Measurements from ENCODE around the gene ICA1. TPM values are rescaled to one million over a fixed set of nuclear protein-coding genes. Genes with fewer than 3 reads are reported as not detected.

Gene ICA1
- total and polyA plus RNA-seq, 7 donors, result 4.8 to 40.7 (median 8.7) TPM

DNA sequence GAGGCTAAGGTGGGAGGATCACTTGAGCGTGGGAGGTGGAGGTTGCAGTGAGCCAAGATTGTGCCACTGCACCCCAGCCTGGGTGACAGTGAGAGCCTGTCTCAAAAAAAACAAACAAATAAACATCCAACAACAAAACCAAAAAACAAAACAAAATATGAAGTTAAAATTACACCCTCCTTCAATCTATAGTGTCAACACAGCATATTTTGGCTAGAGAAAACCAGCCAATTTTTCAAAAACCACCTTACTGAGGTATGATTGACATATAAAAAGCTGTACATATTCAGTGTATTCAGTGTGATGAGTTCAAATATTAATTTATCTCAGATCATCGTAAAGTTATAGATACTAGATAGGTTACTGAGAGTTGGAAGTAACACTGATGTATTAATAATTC lies 102.4 kb downstream of the ICA1 start:
- intact Hi-C loops (cut with DNase I), result no loop called here
- TF ChIP-seq POLR2A (IDR thresholded peaks at IDR 0.05) (no peak), EP300 (IDR thresholded peaks at IDR 0.05) (no peak), POLR2AphosphoS5 (IDR thresholded peaks at IDR 0.05) (no peak)
- TF ChIP-seq, protein P1, sequence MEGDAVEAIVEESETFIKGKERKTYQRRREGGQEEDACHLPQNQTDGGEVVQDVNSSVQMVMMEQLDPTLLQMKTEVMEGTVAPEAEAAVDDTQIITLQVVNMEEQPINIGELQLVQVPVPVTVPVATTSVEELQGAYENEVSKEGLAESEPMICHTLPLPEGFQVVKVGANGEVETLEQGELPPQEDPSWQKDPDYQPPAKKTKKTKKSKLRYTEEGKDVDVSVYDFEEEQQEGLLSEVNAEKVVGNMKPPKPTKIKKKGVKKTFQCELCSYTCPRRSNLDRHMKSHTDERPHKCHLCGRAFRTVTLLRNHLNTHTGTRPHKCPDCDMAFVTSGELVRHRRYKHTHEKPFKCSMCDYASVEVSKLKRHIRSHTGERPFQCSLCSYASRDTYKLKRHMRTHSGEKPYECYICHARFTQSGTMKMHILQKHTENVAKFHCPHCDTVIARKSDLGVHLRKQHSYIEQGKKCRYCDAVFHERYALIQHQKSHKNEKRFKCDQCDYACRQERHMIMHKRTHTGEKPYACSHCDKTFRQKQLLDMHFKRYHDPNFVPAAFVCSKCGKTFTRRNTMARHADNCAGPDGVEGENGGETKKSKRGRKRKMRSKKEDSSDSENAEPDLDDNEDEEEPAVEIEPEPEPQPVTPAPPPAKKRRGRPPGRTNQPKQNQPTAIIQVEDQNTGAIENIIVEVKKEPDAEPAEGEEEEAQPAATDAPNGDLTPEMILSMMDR (IDR thresholded peaks at IDR 0.05), result no peak
- H3K36me3 ChIP-seq, result no peaks in the 10 kb centered on the region
- H3K27me3 ChIP-seq, result no peaks in the 10 kb centered on the region
- H3K4me1 ChIP-seq, result no peaks in the 10 kb centered on the region
- no peak for DNase-seq
- no peak overlapping the region for H3K4me3 ChIP-seq
- H3K9me3 ChIP-seq, result no peaks in the 10 kb centered on the region
- 76 to 98% methylated on average over 2 of the region's 2 CpGs for WGBS, 2 donors
- no peak overlapping the region for H3K27ac ChIP-seq

DNA sequence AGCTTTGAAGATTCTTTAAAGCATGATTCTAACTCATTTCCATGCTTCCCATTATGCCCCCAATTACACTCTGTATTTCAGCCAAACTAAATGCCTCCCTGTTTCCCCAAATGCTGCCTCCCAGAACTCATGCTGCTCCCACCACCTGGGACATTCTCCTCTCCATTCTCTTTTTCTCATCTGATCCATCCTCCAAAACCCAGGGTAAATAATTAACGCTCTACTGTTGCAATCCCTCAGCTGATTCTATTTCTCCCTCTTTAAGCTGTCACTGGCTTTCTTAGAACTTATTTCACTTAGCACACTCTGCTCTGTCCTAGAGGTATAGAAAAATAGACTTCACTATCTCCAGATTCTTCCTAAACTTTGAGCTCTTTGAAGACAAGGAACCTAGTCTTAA lies 104.7 kb downstream of the ICA1 start:
- Histone ChIP-seq H3K4me1 (no peaks in the 10 kb centered on the region), H3K27me3 (no peaks in the 10 kb centered on the region), H3K27ac (no peak overlapping the region), H3K9me3 (no peaks in the 10 kb centered on the region), H3K36me3 (no peaks in the 10 kb centered on the region), H3K4me3 (no peak overlapping the region)
- WGBS, 2 donors, result 93 to 96% methylated on average over 1 of the region's 1 CpG
- TF ChIP-seq POLR2A (IDR thresholded peaks at IDR 0.05) (no peak), POLR2AphosphoS5 (IDR thresholded peaks at IDR 0.05) (no peak), EP300 (IDR thresholded peaks at IDR 0.05) (no peak)
- TF ChIP-seq, protein P1 (IDR thresholded peaks at IDR 0.05), result no peak
- DNase-seq, result no peak
- intact Hi-C loops (cut with DNase I), result no loop called here

GRCh38 chr7:8155836-8156235 lies 106.1 kb downstream of the ICA1 start:
- Histone ChIP-seq H3K9me3 (no peaks in the 10 kb centered on the region), H3K4me1 (no peaks in the 10 kb centered on the region), H3K27me3 (no peaks in the 10 kb centered on the region), H3K27ac (no peak overlapping the region), H3K36me3 (no peaks in the 10 kb centered on the region), H3K4me3 (no peak overlapping the region)
- no peak for TF ChIP-seq EP300 (IDR thresholded peaks at IDR 0.05)
- no peak for TF ChIP-seq POLR2AphosphoS5 (IDR thresholded peaks at IDR 0.05)
- no peak for TF ChIP-seq POLR2A (IDR thresholded peaks at IDR 0.05)
- TF ChIP-seq, protein P1 (IDR thresholded peaks at IDR 0.05), result no peak
- no peak for DNase-seq
- 98 to 99% methylated on average over 4 of the region's 4 CpGs for WGBS, 2 donors
- intact Hi-C loops (cut with DNase I), result no loop called here

DNA sequence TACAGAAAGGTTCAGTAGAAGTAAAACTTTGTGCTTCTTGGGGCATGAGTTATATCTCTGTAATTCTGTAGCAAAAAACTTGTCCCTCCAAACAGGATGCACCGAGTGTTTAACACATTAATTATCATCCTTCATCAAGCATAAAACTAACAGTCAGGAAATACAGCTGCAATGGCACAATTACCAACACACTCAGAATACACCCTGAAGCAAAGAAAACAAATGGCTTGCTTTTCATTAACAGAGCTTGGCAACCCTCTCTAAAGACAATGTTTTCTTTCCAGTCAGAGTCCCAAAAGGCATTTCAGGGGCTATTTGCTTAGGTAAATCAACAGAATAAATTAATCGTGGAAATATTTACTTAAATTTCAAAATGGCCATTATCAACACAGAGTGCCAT lies 107.7 kb downstream of the ICA1 start:
- TF ChIP-seq POLR2A (IDR thresholded peaks at IDR 0.05) (no peak), POLR2AphosphoS5 (IDR thresholded peaks at IDR 0.05) (no peak), EP300 (IDR thresholded peaks at IDR 0.05) (no peak)
- TF ChIP-seq, protein P1 (IDR thresholded peaks at IDR 0.05), result no peak
- Histone ChIP-seq H3K27ac (no peak overlapping the region), H3K4me3 (no peak overlapping the region), H3K4me1 (no peaks in the 10 kb centered on the region), H3K9me3 (no peaks in the 10 kb centered on the region), H3K27me3 (no peaks in the 10 kb centered on the region), H3K36me3 (no peaks in the 10 kb centered on the region)
- no peak for DNase-seq
- intact Hi-C loops (cut with DNase I), result no loop called here
- 57 to 70% methylated on average over 2 of the region's 2 CpGs for WGBS, 2 donors

DNA sequence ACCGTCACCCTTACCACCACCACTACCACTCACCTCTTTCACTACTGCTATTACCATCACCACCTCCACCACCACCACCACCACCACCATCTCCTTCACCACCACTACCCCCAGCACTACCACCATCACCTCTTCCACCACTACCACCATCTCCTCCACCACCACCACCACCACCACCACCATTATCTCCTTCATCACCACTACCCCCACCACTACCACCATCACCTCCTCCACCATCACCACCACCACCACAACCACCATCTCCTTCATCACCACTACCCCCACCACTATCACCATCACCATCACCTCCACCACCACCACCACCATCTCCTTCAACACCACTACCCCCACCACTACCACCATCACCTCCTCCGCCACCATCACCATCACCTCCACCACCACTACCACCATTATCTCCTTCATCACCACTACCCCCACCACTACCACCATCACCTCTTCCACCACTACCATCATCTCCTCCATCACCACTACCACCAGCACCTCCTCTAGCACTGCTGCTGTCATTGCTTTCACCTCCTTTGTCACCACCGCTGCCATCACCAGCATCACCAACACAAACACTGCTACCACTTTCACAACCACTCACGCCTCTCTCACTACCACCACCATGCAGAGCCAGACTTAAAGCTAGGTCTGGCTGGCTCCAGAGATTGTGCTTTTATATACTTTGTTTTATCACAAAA lies 109.3 kb downstream of the ICA1 start:
- no peak overlapping the region for H3K4me3 ChIP-seq
- TF ChIP-seq POLR2AphosphoS5 (IDR thresholded peaks at IDR 0.05) (no peak), POLR2A (IDR thresholded peaks at IDR 0.05) (no peak), EP300 (IDR thresholded peaks at IDR 0.05) (no peak)
- TF ChIP-seq, protein P1 (IDR thresholded peaks at IDR 0.05), result no peak
- H3K9me3 ChIP-seq, result no peaks in the 10 kb centered on the region
- intact Hi-C loops (cut with DNase I), result no loop called here
- no peaks in the 10 kb centered on the region for H3K27me3 ChIP-seq
- H3K4me1 ChIP-seq, result no peaks in the 10 kb centered on the region
- no peak overlapping the region for H3K27ac ChIP-seq
- no peak for DNase-seq
- H3K36me3 ChIP-seq, result no peaks in the 10 kb centered on the region
- 91 to 93% methylated on average over 4 of the region's 4 CpGs for WGBS, 2 donors

Measured in sigmoid colon (tissue), 7 donors.